Choroid plexus epithelial cell (primary cell): ENCODE results near the gene SLC9C2.
"Not testable (repeated sequence)": the region's sequence is repeated elsewhere in the genome, so short reads cannot be mapped to it uniquely, and the experiment has no call there.

ENCODE experiments used
- DNase-seq: peaks from one replicate; pipeline ENCODE4 v3.0.0-alpha.2; 2010; ENCODE audit warnings: low read depth
- H3K4me3 ChIP-seq: 2 replicates; pipeline ENCODE4 v1.5.1; 2011; ENCODE audit warnings: low read depth, mild to moderate bottlenecking, control low read depth, low read length, moderate library complexity
- CTCF ChIP-seq: conservative IDR thresholded peaks from 2 replicates; pipeline ENCODE4 v1.5.1; 2011; ENCODE audit warnings: low read depth, mild to moderate bottlenecking, control low read depth, inconsistent platforms, low read length, moderate library complexity

Gene SLC9C2

GRCh38 chr1:173476665-173477285, 126.1 kb downstream of the SLC9C2 start:
- no peak for TF ChIP-seq CTCF
- DNase-seq, result peak; percentile 85
- peak overlapping the region; percentile 87 for H3K4me3 ChIP-seq

GRCh38 chr1:173476197-173476664, 126.6 kb downstream of the SLC9C2 start:
- H3K4me3 ChIP-seq, result peak overlapping the region; percentile 84
- no peak for DNase-seq
- no peak for TF ChIP-seq CTCF

- peak; percentile 83 for DNase-seq
These were observed 127.2 kb downstream of the SLC9C2 start for GRCh38 chr1:173475564-173476196.

DNA sequence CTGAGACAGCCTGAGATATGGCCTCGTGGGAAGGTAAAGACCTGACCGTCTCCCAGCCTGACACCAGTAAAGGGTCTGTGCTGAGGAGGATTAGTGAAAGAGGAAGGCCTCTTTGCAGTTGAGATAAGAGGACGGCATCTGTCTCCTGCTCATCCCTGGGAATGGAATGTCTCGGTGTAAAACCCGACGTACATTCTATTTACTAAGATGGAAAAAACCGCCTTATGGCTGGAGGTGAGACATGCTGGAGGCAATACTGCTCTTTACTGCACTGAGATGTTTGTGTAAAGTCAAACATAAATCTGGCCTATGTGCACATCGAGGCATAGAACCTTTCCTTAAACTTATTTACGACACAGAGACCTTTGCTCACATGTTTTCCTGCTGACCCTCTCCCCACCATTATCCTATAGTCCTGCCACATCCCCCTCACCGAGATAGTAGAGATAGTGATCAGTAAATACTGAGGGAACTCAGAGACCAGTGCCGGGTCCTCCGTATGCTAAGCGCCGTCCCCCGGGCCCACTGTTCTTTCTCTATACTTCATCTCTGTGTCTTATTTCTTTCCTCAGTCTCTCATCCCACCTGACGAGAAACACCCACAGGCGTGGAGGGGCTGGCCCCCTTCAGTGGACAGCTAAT, 128.0 kb downstream of the SLC9C2 start:
- H3K4me3 ChIP-seq, result peak overlapping the region; percentile 84
- DNase-seq, result not testable (repeated sequence)

More at GRCh38 chr1:173475564-173476196, 127.2 kb downstream of the SLC9C2 start:
- H3K4me3 ChIP-seq, result peak overlapping the region; percentile 84
- TF ChIP-seq CTCF, result no peak

DNA sequence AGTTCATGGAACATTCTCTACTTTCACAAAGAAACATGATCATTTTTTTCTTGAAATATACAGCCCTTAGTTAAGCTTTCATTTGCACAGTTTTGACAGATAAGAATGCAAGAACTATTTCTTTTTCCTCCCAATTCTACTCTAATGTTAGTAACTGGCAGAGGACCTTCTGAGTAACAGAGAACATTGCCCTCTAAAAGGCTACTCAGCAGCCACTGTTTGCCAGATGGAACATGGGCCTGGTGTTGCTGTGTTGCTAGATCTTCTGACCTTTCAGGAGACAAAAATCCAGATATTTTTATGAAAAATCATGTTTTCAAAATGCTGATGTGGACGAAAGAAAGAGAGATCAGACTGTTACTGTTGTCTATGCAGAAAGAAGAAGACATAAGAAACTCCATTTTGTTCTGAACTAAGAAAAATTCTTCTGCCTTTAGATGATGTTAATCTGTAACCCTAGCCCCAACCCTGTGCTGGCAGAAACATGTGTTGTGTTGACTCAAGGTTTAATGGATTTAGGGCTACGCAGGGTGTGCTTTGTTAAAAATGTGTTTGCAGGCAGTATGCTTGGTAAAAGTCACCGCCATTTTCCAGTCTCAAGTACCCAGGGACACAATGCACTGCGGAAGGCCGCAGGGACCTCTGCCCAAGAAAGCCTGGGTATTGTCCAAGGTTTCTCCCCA, 128.6 kb downstream of the SLC9C2 start:
- no peak overlapping the region for H3K4me3 ChIP-seq
- TF ChIP-seq CTCF, result no peak
- peak; percentile 31 for DNase-seq

- peak; percentile 58 for DNase-seq
- H3K4me3 ChIP-seq, result no peak overlapping the region
- no peak for TF ChIP-seq CTCF
These were observed 129.3 kb downstream of the SLC9C2 start for GRCh38 chr1:173473599-173474011.

- no peak overlapping the region for H3K4me3 ChIP-seq
- TF ChIP-seq CTCF, result no peak
- DNase-seq, result no peak
These were observed 132.3 kb downstream of the SLC9C2 start for GRCh38 chr1:173470608-173471007.
